IPS-18a (cell line): ENCODE results near the gene MCMBP.
A peak's percentile ranks its signal among the peaks of the same experiment; 100 is the strongest.

Experiments
- H3K27ac ChIP-seq: one replicate; pipeline ENCODE4 v1.5.1; 2013; ENCODE audit warnings: low read length
- H3K27me3 ChIP-seq: one replicate; pipeline ENCODE4 v1.6.1; 2013; ENCODE audit warnings: mild to moderate bottlenecking, low read length; ENCODE audit not compliant: control insufficient read depth, insufficient read depth
- H3K36me3 ChIP-seq: one replicate; pipeline ENCODE4 v1.6.1; 2013; ENCODE audit warnings: low read depth, low read length; ENCODE audit not compliant: control insufficient read depth
- H3K4me1 ChIP-seq: one replicate; pipeline ENCODE4 v1.6.1; 2013; ENCODE audit warnings: low read depth, low read length; ENCODE audit not compliant: control insufficient read depth
- H3K4me3 ChIP-seq: one replicate; pipeline ENCODE4 v1.5.1; 2013; ENCODE audit warnings: low read length
- H3K9ac ChIP-seq: one replicate; pipeline ENCODE4 v1.6.1; 2013; ENCODE audit warnings: mild to moderate bottlenecking, low read length, moderate library complexity
- H3K9me3 ChIP-seq: one replicate; pipeline ENCODE4 v1.6.1; 2013; ENCODE audit warnings: low read depth, low read length; ENCODE audit not compliant: control insufficient read depth

MCMBP gene

GRCh38 chr10:119821182-119821581 lies 51.5 kb downstream of the MCMBP start:
- no peaks in the 10 kb centered on the region for H3K9me3 ChIP-seq
- H3K36me3 ChIP-seq: peaks cover 39% of the 10 kb centered on the region
- H3K4me1 ChIP-seq: no peaks in the 10 kb centered on the region
- H3K9ac ChIP-seq: peak overlapping the region; percentile 60
- no peak overlapping the region for H3K27ac ChIP-seq
- H3K4me3 ChIP-seq: peak overlapping the region; percentile 71
- H3K27me3 ChIP-seq: no peaks in the 10 kb centered on the region

DNA sequence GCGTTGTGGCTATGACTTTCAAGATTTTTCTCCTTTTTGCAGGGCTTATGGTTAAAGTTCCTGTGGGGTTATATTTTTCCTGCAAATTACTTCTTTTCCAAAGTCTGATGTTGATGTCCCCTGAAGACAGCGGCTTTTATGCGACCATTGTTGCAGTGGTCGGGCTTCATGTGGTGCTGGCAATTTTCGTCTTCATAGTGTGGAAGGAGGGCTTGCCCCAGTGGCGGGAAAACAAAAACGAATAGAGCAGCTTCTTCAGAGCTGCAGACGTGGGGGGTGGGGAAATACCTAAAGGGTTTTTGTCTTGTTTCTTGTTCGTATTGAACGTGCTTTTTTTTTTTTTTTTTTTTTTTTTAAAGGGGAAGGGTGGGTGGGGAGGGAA lies 53.8 kb downstream of the MCMBP start:
- H3K9me3 ChIP-seq: no peaks in the 10 kb centered on the region
- no peaks in the 10 kb centered on the region for H3K4me1 ChIP-seq
- H3K27me3 ChIP-seq: no peaks in the 10 kb centered on the region
- peak overlapping the region; percentile 83 for H3K9ac ChIP-seq
- H3K4me3 ChIP-seq: peak overlapping the region; percentile 71
- H3K27ac ChIP-seq: peak overlapping the region; percentile 69
- peaks cover 17% of the 10 kb centered on the region for H3K36me3 ChIP-seq

DNA sequence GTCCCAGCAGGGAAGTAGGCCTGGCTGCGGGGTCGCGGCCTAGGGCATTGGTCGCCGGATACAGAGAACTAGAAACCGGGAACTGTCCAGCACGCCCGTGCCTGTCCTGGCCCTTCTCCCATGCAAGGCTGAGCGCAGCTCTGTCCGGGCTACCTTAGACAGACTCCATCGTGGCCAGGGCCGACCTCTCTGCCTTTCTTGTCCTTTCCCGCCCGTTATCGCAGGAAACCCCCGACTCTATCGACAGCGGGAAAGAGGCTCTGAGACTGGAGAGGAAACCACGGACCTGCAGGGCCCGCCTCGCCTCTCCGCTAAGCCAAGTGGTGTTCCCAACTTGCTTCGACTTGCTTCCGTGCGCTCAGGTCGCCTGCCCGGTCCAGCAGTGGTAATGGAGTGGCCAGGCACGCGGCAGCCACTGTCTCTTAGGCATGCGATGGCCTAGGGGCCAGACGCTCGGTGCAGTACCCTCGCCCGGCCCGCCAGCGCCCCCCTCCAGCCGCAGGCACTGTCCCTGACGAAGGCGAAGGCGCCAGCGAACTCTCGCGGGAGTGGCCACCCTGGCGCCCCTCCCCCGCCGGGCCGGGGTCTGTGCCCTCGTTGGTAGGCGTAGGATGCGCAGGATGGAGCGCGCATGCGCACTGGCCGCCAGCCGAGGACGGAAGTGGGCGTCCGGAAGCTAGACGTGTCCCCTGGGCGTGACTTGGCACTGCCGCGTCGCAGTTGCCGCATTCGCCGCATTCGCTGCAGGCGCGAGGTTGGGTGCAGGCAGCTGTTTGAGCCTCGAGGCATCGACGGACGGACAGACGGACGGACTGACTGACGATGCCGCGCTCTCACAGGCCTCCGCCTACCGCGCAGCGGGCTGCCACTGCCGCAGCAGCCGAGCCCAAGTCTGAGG lies 54.4 kb downstream of the MCMBP start:
- H3K36me3 ChIP-seq: peaks cover 11% of the 10 kb centered on the region
- H3K4me3 ChIP-seq: peak overlapping the region; percentile 71
- peak overlapping the region; percentile 69 for H3K27ac ChIP-seq
- H3K4me1 ChIP-seq: no peaks in the 10 kb centered on the region
- H3K9ac ChIP-seq: peak overlapping the region; percentile 83
- no peaks in the 10 kb centered on the region for H3K9me3 ChIP-seq
- no peaks in the 10 kb centered on the region for H3K27me3 ChIP-seq

DNA sequence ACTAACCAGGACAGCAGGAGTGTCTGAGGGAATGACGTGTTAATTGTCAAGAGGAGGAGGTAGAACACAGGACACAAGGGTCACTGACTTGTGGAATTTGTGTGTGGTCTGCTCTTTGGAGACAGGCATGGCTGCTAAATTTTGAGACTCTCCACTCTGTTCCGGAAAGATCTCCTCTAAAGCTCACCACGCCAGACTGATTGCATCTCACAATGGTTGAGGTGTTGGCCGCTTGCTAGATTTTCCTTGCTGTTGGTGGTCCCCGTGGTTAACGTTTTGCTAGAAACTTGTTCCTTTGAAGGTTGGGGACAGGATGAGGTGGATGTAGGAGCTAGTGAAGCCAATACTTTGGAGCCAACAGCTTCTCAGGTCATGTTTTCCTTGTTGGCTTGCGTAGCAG lies 57.0 kb downstream of the MCMBP start:
- H3K9me3 ChIP-seq: no peaks in the 10 kb centered on the region
- no peaks in the 10 kb centered on the region for H3K4me1 ChIP-seq
- H3K27ac ChIP-seq: no peak overlapping the region
- H3K27me3 ChIP-seq: no peaks in the 10 kb centered on the region
- H3K4me3 ChIP-seq: no peak overlapping the region
- no peak overlapping the region for H3K9ac ChIP-seq
- no peaks in the 10 kb centered on the region for H3K36me3 ChIP-seq

- H3K4me1 ChIP-seq: no peaks in the 10 kb centered on the region
- H3K4me3 ChIP-seq: no peak overlapping the region
- H3K9me3 ChIP-seq: no peaks in the 10 kb centered on the region
- no peaks in the 10 kb centered on the region for H3K27me3 ChIP-seq
- H3K27ac ChIP-seq: no peak overlapping the region
- no peaks in the 10 kb centered on the region for H3K36me3 ChIP-seq
- H3K9ac ChIP-seq: no peak overlapping the region
Observed at GRCh38 chr10:119812684-119813083, 60.0 kb downstream of the MCMBP start.

GRCh38 chr10:119811122-119811521 lies 61.5 kb downstream of the MCMBP start:
- H3K27ac ChIP-seq: no peak overlapping the region
- H3K36me3 ChIP-seq: no peaks in the 10 kb centered on the region
- H3K27me3 ChIP-seq: no peaks in the 10 kb centered on the region
- H3K9ac ChIP-seq: no peak overlapping the region
- H3K4me3 ChIP-seq: no peak overlapping the region
- H3K9me3 ChIP-seq: no peaks in the 10 kb centered on the region
- H3K4me1 ChIP-seq: no peaks in the 10 kb centered on the region

- no peaks in the 10 kb centered on the region for H3K4me1 ChIP-seq
- no peaks in the 10 kb centered on the region for H3K36me3 ChIP-seq
- no peak overlapping the region for H3K9ac ChIP-seq
- no peak overlapping the region for H3K27ac ChIP-seq
- H3K4me3 ChIP-seq: no peak overlapping the region
- no peaks in the 10 kb centered on the region for H3K9me3 ChIP-seq
- H3K27me3 ChIP-seq: no peaks in the 10 kb centered on the region
Observed at GRCh38 chr10:119807960-119808697, 64.5 kb downstream of the MCMBP start.

DNA sequence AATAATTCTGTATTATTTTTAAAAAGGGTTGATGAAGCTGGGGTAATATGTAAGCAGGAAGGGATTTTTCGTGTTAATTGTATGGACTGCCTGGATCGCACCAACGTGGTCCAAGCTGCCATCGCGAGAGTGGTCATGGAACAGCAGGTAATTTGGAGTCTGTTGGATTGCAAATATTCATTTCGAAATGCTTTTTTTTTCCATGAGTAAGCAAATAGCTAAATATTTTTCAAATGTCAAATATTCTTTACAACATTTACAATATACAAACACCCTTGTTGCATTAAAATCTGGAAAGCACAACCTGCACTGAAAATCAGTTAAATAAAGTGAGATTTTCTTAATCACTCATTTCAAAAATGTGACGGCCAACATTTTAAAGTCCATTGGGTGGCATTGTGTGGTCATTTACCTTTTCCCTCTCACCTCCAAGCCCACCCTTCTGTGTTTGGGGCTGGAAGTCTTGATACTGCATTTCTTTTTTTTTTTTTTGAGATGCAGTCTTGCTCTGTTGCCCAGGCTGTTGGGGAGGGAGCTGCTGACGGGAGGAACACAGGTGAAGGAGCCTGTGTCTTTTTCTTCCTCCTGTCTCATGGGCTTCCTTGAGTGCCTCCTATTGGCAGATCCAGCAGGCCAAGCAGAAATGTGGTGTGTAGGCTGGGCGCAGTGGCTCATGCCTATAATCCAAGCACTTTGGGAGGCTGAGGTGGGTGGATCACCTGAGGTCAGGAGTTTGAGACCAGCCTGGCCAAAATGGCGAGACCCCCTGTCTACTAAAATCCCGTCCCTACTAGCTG lies 66.1 kb downstream of the MCMBP start:
- Histone ChIP-seq H3K27me3 (no peaks in the 10 kb centered on the region), H3K9me3 (no peaks in the 10 kb centered on the region), H3K4me3 (no peak overlapping the region), H3K36me3 (no peaks in the 10 kb centered on the region), H3K4me1 (no peaks in the 10 kb centered on the region), H3K27ac (no peak overlapping the region), H3K9ac (no peak overlapping the region)

- H3K9ac ChIP-seq: no peak overlapping the region
- H3K27ac ChIP-seq: no peak overlapping the region
- no peaks in the 10 kb centered on the region for H3K36me3 ChIP-seq
- no peak overlapping the region for H3K4me3 ChIP-seq
- no peaks in the 10 kb centered on the region for H3K9me3 ChIP-seq
- no peaks in the 10 kb centered on the region for H3K4me1 ChIP-seq
- no peaks in the 10 kb centered on the region for H3K27me3 ChIP-seq
Observed at GRCh38 chr10:119805702-119806230, 66.9 kb downstream of the MCMBP start.

DNA sequence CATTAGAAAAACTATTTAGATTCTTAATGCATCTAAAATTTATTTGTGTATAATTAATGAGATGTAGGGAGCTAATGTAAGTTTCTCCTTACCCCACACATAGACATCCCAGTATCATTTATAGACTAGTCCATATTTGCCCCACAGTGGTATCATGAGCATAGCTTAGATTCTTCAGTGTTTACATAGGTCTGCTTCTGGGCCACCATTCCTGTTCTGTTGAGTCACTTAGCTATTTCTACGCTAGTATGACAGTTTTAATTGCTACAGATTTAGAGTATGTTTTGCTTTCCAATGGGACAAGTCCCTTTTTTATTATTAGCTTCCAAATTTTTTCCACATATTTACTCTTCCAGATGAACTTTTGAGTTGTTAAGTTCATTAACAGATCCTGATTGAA lies 69.4 kb downstream of the MCMBP start:
- Histone ChIP-seq H3K9ac (no peak overlapping the region), H3K27ac (no peak overlapping the region), H3K4me1 (no peaks in the 10 kb centered on the region), H3K27me3 (no peaks in the 10 kb centered on the region), H3K9me3 (no peaks in the 10 kb centered on the region), H3K36me3 (no peaks in the 10 kb centered on the region), H3K4me3 (no peak overlapping the region)

- Histone ChIP-seq H3K4me3 (no peak overlapping the region), H3K27me3 (no peaks in the 10 kb centered on the region), H3K27ac (no peak overlapping the region), H3K36me3 (no peaks in the 10 kb centered on the region), H3K9ac (no peak overlapping the region), H3K9me3 (no peaks in the 10 kb centered on the region), H3K4me1 (no peaks in the 10 kb centered on the region)
Observed at GRCh38 chr10:119801998-119802538, 70.6 kb downstream of the MCMBP start.
